GM15510 (cell line): ENCODE measurements around the gene SLC66A1.

Source experiments
- POLR2A ChIP-seq: IDR thresholded peaks from 3 replicates; pipeline ENCODE4 v1.6.1; 2011; ENCODE audit warnings: borderline replicate concordance; ENCODE audit not compliant: insufficient read length; ENCODE audit errors: extremely low read depth

SLC66A1 gene

DNA sequence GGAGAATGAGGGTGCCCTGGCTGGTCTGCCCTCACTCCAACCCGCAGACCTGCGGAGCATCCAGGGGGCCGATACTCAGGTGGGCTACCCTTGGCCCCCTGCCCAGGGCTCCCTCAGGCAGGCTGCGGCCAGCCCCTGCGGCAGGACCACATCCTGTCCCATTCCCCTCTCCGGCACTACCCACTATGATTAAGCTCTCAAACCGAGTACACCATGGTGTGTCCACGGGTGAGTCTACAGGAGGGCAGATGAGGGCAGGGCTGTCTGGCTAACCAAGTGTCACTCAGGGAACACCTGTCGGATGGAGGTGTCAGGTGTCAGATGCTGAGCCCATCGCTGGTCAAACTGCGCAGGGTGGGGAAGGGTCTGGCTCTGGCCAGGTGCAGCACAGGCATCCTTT lies 47.2 kb downstream of the SLC66A1 start:
- no peak for TF ChIP-seq POLR2A

- no peak for TF ChIP-seq POLR2A
Measured at GRCh38 chr1:19360016-19360415, 47.9 kb downstream of the SLC66A1 start.

GRCh38 chr1:19360432-19360831 lies 48.3 kb downstream of the SLC66A1 start:
- TF ChIP-seq POLR2A = no peak

- no peak for TF ChIP-seq POLR2A
Measured at GRCh38 chr1:19360843-19361610, 48.9 kb downstream of the SLC66A1 start.

DNA sequence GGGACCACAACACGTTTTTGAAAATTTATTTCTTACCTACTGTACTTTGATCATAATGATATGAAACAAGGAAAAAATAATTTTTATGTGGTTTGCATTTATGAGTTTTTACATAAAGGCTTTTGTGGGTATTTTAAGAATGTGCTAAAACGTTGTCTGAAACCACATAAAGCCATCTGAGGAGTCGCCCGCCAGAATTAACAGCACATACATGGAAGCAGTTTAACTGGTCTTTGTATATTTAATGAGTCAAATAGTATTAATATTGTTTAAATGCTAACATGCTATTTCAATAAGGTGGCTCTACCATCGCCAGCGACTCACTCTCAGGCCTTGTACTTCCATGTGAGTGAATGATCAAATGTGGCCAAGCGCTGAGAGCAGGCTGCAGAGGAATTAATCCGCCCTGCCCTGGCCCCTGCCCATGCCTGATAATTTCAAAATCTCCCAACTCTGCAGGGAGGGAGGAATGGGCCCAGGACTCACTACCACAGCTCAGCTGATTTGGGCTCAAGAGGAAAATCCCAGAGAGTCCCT lies 49.6 kb downstream of the SLC66A1 start:
- no peak for TF ChIP-seq POLR2A

DNA sequence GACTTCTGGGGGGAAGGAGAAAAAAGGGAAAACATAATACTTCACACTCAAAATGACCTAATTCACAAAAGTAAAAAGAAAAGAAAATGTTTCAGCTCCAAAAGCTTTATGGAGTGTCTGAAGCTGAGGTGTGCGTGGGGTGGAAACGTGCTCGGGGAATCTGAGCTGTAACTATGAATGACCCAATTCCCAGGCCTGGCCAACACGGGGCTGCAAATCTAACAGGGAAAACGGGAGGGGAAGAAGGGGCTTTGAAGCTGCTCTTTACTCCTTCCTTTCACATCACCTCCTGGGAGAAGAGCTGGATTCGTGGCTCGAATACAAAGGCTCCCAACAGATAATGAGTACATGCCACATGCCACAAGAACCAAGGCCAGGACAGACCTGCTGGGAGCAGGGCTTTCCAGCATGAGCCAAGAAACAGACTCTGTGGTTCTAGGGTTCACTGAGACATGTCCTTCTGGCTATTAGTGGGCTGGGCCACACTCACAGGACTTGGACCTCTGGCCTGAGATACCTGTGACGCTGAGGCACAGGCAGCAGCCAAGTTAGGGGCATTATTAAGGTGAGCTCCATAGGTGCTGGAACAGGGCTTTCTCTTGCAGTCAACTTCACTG lies 51.5 kb downstream of the SLC66A1 start:
- TF ChIP-seq POLR2A = no peak

- TF ChIP-seq POLR2A = no peak
Measured at GRCh38 chr1:19365721-19366120, 53.6 kb downstream of the SLC66A1 start.

GRCh38 chr1:19366599-19367536 lies 54.7 kb downstream of the SLC66A1 start:
- TF ChIP-seq POLR2A = no peak

GRCh38 chr1:19367584-19368041 lies 55.5 kb downstream of the SLC66A1 start:
- no peak for TF ChIP-seq POLR2A

- no peak for TF ChIP-seq POLR2A
Measured at GRCh38 chr1:19368050-19368449, 55.9 kb downstream of the SLC66A1 start.

GRCh38 chr1:19368964-19369363 lies 56.8 kb downstream of the SLC66A1 start:
- no peak for TF ChIP-seq POLR2A

DNA sequence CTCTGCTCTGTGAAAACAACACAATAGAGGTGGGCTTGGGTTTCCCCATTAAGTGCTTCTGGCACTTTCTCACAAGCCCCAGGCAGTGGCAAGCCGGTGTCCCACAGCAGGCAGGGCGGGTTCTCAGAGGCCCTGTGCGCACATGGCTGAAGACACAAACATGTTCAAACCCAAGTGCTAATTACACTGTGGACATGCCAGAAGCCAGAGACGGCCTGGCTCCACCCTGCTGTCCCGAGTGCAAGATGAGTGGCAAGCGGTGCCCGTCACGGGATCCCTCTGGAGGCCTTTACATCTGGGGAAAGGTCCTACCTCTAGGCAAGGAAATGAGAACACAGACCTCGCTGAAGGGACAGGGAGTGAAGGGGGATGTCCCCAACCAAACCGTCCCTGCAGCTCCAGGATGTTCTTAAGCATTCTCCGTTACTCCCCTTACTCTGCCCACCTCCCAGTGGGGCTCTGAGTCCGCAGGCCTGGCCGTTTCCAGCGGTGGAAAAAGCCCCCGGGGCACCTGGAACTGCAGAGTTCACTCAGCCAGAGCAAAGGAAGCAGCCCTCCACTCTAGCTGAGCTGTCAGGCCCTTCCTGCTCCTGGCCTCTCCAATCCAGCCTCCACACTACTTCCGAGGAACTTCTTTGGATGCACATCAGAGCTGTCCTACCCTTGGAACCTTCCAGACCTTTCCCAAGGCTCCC lies 57.4 kb downstream of the SLC66A1 start:
- TF ChIP-seq POLR2A = no peak

DNA sequence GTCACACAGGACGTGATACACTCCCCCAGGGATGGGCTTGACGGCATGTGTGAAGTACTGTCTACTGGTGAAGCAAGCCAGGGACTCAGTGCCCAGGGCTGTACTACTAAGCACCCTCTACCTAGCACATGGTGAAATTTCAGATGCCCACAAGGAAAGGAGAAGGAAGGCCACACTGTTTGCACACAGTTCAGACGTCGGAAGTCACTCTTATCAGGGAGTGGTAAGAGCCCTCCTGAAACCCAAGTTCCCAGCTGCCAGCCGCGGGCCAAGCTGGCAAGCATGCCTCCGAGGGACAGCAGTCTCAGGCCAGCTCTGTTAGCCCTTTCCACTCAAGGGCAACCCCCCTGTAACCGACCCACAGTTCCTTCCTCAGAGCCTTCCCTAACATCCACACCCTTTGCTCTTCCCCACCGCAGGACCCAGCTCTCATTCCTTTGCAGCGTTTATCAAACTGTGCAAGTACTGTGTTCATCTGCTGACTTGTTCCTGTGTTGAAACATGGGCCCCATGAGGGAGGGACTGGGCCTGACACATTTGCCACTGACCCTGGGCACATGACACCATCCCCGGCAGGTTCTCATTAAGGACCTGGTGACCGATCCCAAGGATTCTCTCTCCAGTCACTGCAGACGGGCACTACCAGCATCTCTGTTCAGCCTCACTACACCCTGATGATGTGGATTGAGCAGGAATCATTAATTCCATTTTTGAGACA lies 58.5 kb downstream of the SLC66A1 start:
- TF ChIP-seq POLR2A = no peak
